8988T (cell line): ENCODE measurements around the gene TOP2A.
"Not testable (repeated sequence)": the region's sequence is repeated elsewhere in the genome, so short reads cannot be mapped to it uniquely, and the experiment has no call there.

ENCODE experiments used
- DNase-seq: peaks from one replicate; pipeline ENCODE4 v3.0.0; 2011

TOP2A gene

GRCh38 chr17:40430272-40431230, 12.9 kb upstream of the TOP2A start:
- no peak for DNase-seq

- DNase-seq: no peak
Measured at GRCh38 chr17:40427002-40427491, 9.4 kb upstream of the TOP2A start.

GRCh38 chr17:40425741-40426140, 8.0 kb upstream of the TOP2A start:
- DNase-seq: no peak

- DNase-seq: no peak
Measured at GRCh38 chr17:40422990-40423633, 5.4 kb upstream of the TOP2A start.

- no peak for DNase-seq
Measured at GRCh38 chr17:40419559-40420331, 2.0 kb upstream of the TOP2A start.

- no peak for DNase-seq
Measured at GRCh38 chr17:40418428-40418706, 671 bp upstream of the TOP2A start.

- DNase-seq: no peak
Measured at GRCh38 chr17:40417258-40417608, 463 bp downstream of the TOP2A start.

- DNase-seq: no peak
Measured at GRCh38 chr17:40416671-40417070, 1.0 kb downstream of the TOP2A start.

- DNase-seq: no peak
Measured at GRCh38 chr17:40415390-40415789, 2.3 kb downstream of the TOP2A start.

- not testable (repeated sequence) for DNase-seq
Measured at GRCh38 chr17:40414312-40414711, 3.4 kb downstream of the TOP2A start.

GRCh38 chr17:40412880-40413279, 4.8 kb downstream of the TOP2A start:
- DNase-seq: no peak

GRCh38 chr17:40411821-40412220, 5.9 kb downstream of the TOP2A start:
- DNase-seq: no peak

- DNase-seq: no peak
Measured at GRCh38 chr17:40410082-40410481, 7.6 kb downstream of the TOP2A start.

GRCh38 chr17:40409540-40409939, 8.2 kb downstream of the TOP2A start:
- not testable (repeated sequence) for DNase-seq

GRCh38 chr17:40407460-40407859, 10.2 kb downstream of the TOP2A start:
- DNase-seq: no peak

GRCh38 chr17:40404003-40404402, 13.7 kb downstream of the TOP2A start:
- no peak for DNase-seq

- DNase-seq: no peak
Measured at GRCh38 chr17:40402668-40403067, 15.0 kb downstream of the TOP2A start.

GRCh38 chr17:40399185-40399584, 18.5 kb downstream of the TOP2A start:
- DNase-seq: no peak

GRCh38 chr17:40386555-40386954, 31.1 kb downstream of the TOP2A start:
- DNase-seq: not testable (repeated sequence)

- no peak for DNase-seq
Measured at GRCh38 chr17:40382251-40382650, 35.4 kb downstream of the TOP2A start.

GRCh38 chr17:40378966-40379365, 38.7 kb downstream of the TOP2A start:
- no peak for DNase-seq

- no peak for DNase-seq
Measured at GRCh38 chr17:40377832-40378231, 39.9 kb downstream of the TOP2A start.

GRCh38 chr17:40376541-40376940, 41.2 kb downstream of the TOP2A start:
- DNase-seq: not testable (repeated sequence)

- not testable (repeated sequence) for DNase-seq
Measured at GRCh38 chr17:40375786-40376185, 41.9 kb downstream of the TOP2A start.
